Epithelial cell of proximal tubule (primary cell): ENCODE data around the gene TEKT3. TPM values are rescaled to one million over a fixed set of nuclear protein-coding genes. Genes with fewer than 3 reads are reported as not detected.

Experiments used
- DNase-seq: peaks from one replicate; pipeline ENCODE4 v3.0.0-alpha.2; 2011; ENCODE audit warnings: low read depth
- H3K4me3 ChIP-seq: 2 replicates; pipeline ENCODE4 v1.5.1; 2011; ENCODE audit warnings: low read depth, mild to moderate bottlenecking, low read length
- total RNA-seq: library from RNA; depleted of rRNA; stranded (reverse); fragments of >200 nt; gene quantifications from 2 replicates; pipeline ENCODE4 v1.2.3, GENCODE V29; 2015
- TF ChIP-seq, protein P1 (sequence below): conservative IDR thresholded peaks from 2 replicates; pipeline ENCODE4 v1.5.1; 2012; ENCODE audit warnings: low read depth, mild to moderate bottlenecking, low read length

The TEKT3 gene
- total RNA-seq, 1 donor from 2014 or later: not detected

DNA sequence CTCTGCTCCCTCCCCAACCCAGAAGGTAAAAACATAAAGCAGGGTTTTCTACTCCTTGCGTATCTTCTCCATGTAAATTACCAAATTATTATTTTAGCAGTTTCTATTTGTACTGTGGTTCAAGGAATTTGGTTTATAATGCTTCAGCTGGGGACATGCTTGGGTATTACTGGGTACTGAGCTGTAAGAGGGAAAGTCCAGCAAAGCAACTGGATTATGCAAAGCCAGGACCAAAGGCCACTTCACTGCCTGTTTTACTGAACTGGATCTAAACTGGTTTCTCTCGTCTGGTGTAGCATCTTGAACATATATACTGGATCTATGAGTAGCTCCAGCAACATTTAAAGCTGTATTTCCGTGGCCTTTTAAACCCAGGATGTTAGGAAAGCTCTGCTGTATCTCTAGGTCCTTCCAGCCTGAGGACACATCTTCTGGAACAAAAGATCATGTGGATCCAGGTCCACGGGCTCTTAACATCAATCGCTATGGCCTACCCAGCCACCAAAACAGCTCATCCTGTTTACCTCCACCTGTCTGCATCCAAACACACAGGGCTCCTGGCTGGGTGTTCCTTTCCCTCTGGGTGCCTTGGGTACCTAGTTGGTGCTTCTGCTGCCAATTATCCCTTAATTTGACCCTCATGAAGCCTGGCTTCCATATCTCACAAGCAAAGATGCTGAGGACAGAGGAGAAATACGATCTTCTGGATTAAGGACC, 83.4 kb downstream of the TEKT3 start:
- TF ChIP-seq, protein P1, sequence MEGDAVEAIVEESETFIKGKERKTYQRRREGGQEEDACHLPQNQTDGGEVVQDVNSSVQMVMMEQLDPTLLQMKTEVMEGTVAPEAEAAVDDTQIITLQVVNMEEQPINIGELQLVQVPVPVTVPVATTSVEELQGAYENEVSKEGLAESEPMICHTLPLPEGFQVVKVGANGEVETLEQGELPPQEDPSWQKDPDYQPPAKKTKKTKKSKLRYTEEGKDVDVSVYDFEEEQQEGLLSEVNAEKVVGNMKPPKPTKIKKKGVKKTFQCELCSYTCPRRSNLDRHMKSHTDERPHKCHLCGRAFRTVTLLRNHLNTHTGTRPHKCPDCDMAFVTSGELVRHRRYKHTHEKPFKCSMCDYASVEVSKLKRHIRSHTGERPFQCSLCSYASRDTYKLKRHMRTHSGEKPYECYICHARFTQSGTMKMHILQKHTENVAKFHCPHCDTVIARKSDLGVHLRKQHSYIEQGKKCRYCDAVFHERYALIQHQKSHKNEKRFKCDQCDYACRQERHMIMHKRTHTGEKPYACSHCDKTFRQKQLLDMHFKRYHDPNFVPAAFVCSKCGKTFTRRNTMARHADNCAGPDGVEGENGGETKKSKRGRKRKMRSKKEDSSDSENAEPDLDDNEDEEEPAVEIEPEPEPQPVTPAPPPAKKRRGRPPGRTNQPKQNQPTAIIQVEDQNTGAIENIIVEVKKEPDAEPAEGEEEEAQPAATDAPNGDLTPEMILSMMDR: no peak
- H3K4me3 ChIP-seq: no peak overlapping the region
- DNase-seq: no peak

GRCh38 chr17:15257258-15257788, 84.1 kb downstream of the TEKT3 start:
- no peak for DNase-seq
- no peak overlapping the region for H3K4me3 ChIP-seq
- TF ChIP-seq, protein P1: peak; percentile 93

GRCh38 chr17:15256689-15257088, 84.7 kb downstream of the TEKT3 start:
- DNase-seq: no peak
- TF ChIP-seq, protein P1: no peak
- no peak overlapping the region for H3K4me3 ChIP-seq

DNA sequence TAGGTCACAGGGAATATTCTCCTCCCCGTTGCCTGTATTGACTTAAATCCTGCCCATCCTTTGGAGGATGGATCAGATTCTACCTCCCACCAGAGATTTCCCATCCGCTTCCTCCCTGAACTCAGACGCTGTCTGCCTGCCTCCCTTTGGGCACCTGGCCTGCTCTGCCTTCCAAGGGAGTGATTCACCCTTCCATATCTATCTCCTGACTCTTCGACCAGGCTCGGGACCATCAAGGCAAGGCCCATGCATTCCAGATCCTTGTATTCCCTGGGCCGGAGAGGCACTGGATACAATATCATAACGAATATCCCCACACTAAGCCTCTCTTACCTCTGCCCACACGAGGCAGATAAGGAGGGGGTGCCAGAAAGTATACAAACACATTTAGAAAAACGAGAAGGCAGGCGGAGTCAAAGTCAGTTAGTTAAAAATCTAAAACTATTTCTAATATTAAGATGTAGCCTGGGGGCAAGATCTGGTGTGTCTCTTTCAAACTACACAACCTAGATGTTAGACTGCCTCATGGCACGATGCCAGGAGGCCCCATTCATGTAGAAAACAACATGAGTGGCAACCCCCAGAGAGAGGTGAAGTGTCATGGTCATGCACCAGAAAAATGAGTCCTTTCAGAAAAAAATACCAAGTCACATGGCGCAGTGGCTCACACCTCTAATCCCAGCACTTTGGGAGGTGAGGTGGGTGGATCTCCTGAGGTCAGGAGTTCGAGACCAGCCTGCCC, 85.5 kb downstream of the TEKT3 start:
- TF ChIP-seq, protein P1: no peak
- H3K4me3 ChIP-seq: no peak overlapping the region
- DNase-seq: no peak

Other genes with a start within 250 kb of the TEKT3 start
- gene PMP22, start 76.3 kb downstream of the TEKT3 start, total RNA-seq: 8.6 and 12.7 TPM in 2 replicates
- 0.29 and 6.7 TPM in 2 replicates for gene CDRT4, start 126.0 kb upstream of the TEKT3 start, total RNA-seq
- 3.3 and 4.6 TPM in 2 replicates for gene TVP23C, start 221.9 kb upstream of the TEKT3 start, total RNA-seq